Naive thymus-derived CD8-positive, alpha-beta T cell (primary cell): ENCODE results near the gene NIPSNAP3A. TPM values are rescaled to one million over a fixed set of nuclear protein-coding genes. Genes with fewer than 3 reads are reported as not detected.

Source experiments
- ATAC-seq, 2 donors: fragments of 150-1000 bp; cut with Tn5 transposase in 1 of 2; sonication (Bioruptor Pico), chemical (Tn5 transposase) in 1 of 2; 1 replicate in 1 of 2; 2 replicates in 1 of 2; pipeline ENCODE4 v1.10.0; 2021; ENCODE audit warnings: mild to moderate bottlenecking in 2 of 2, moderate library complexity in 2 of 2
- POLR2A ChIA-PET: fragments of 350-600 bp; sonication (Branson Sonifier 250); formaldehyde crosslinking; loops from one replicate; lab custom pipeline; 2021; ENCODE audit warnings: antibody characterized with exemption; lab: Charles Lee
- DNase-seq, 10 donors: peaks; one replicate each; pipeline versions ENCODE4 v3.0.0 to v3.0.0-alpha.2; 2020 to 2022
- H3K27ac Mint-ChIP-seq, 10 donors: one replicate each; pipeline ENCODE4 v1.8.0; 2020 to 2022; ENCODE audit warnings: mild to moderate bottlenecking in 10 of 10, mixed read lengths in 10 of 10, moderate library complexity in 4 of 10, inconsistent platforms in 1 of 10
- H3K27me3 Mint-ChIP-seq, 5 donors: one replicate each; pipeline ENCODE4 v1.8.0; 2021 to 2022; ENCODE audit warnings: mixed read lengths in 5 of 5
- H3K36me3 Mint-ChIP-seq, 3 donors: one replicate each; pipeline ENCODE4 v1.8.0; 2020 to 2022; ENCODE audit warnings: mixed read lengths in 3 of 3, mild to moderate bottlenecking in 2 of 3, inconsistent platforms in 1 of 3
- H3K4me1 Mint-ChIP-seq, 4 donors: one replicate each; pipeline ENCODE4 v1.8.0; 2021 to 2022; ENCODE audit warnings: mixed read lengths in 4 of 4
- H3K4me3 Mint-ChIP-seq, 10 donors: one replicate each; pipeline ENCODE4 v1.8.0; 2020 to 2022; ENCODE audit warnings: mild to moderate bottlenecking in 10 of 10, mixed read lengths in 10 of 10, moderate library complexity in 6 of 10, inconsistent platforms in 1 of 10
- H3K9me3 Mint-ChIP-seq, 9 donors: one replicate each; pipeline ENCODE4 v1.8.0; 2020 to 2022; ENCODE audit warnings: mixed read lengths in 9 of 9, mild to moderate bottlenecking in 3 of 9, inconsistent platforms in 1 of 9, moderate library complexity in 1 of 9
- polyA plus RNA-seq, 3 donors: library from polyadenylated mRNA; unstranded; fragments of 300-500 nt; fragmentation: Illumina TruSeq; gene quantifications; one replicate each; pipeline ENCODE4 v1.2.3, GENCODE V29; 2021
- total RNA-seq, 8 experiments: library from RNA in 2 of 8; stranded (reverse) in 2 of 8; gene quantifications; one replicate each; pipeline ENCODE4 v1.2.3 and lab custom pipeline; 2021 to 2026

The NIPSNAP3A gene
- total and polyA plus RNA-seq, 5 experiments from 2014 or later: 11.2 to 17.8 (median 15.6) TPM

GRCh38 chr9:104795857-104796256, 48.4 kb downstream of the NIPSNAP3A start:
- Mint-ChIP-seq H3K27me3 (no peaks in the 10 kb centered on the region), H3K36me3 (peaks cover 0 to 69% (median 31%) of the 10 kb centered on the region in 3 donors), H3K9me3 (no peaks in the 10 kb centered on the region), H3K4me3 (no peak overlapping the region), H3K27ac (no peak overlapping the region), H3K4me1 (no peaks in the 10 kb centered on the region)
- POLR2A ChIA-PET: no interaction called here
- ATAC-seq: no peak
- DNase-seq: no peak

- Mint-ChIP-seq H3K9me3 (no peaks in the 10 kb centered on the region), H3K36me3 (peaks cover 0 to 66% (median 26%) of the 10 kb centered on the region in 3 donors), H3K4me1 (no peaks in the 10 kb centered on the region), H3K4me3 (no peak overlapping the region), H3K27me3 (no peaks in the 10 kb centered on the region), H3K27ac (peak overlapping the region in 1 of 10 donors; percentile 88)
- no peak for DNase-seq
- ATAC-seq: no peak
- POLR2A ChIA-PET: no interaction called here
Measured at GRCh38 chr9:104798209-104798995, 50.9 kb downstream of the NIPSNAP3A start.

- H3K27ac Mint-ChIP-seq: no peak overlapping the region
- ATAC-seq (no peak), DNase-seq (no peak)
- H3K4me3 Mint-ChIP-seq: no peak overlapping the region
- H3K4me1 Mint-ChIP-seq: no peaks in the 10 kb centered on the region
- no peaks in the 10 kb centered on the region for H3K9me3 Mint-ChIP-seq
- POLR2A ChIA-PET: interaction anchor here (0.5 kb wide), 1 partner anchor 337 kb away, joined by 3 read pairs; no protein-coding TSS in a partner anchor
- H3K27me3 Mint-ChIP-seq: no peaks in the 10 kb centered on the region
- H3K36me3 Mint-ChIP-seq: peaks cover 0 to 61% (median 32%) of the 10 kb centered on the region in 3 donors
Measured at GRCh38 chr9:104800068-104800785, 52.7 kb downstream of the NIPSNAP3A start.

GRCh38 chr9:104802110-104802509, 54.6 kb downstream of the NIPSNAP3A start:
- POLR2A ChIA-PET: no interaction called here
- peaks cover 0 to 63% (median 30%) of the 10 kb centered on the region in 3 donors for H3K36me3 Mint-ChIP-seq

GRCh38 chr9:104802906-104803305, 55.4 kb downstream of the NIPSNAP3A start:
- Mint-ChIP-seq H3K27me3 (no peaks in the 10 kb centered on the region), H3K4me1 (no peaks in the 10 kb centered on the region), H3K27ac (peak overlapping the region in 1 of 10 donors; percentile 1), H3K9me3 (no peaks in the 10 kb centered on the region), H3K36me3 (peaks cover 0 to 57% (median 26%) of the 10 kb centered on the region in 3 donors), H3K4me3 (no peak overlapping the region)
- POLR2A ChIA-PET: no interaction called here
- DNase-seq (no peak), ATAC-seq (no peak)

More at GRCh38 chr9:104802110-104802509, 54.6 kb downstream of the NIPSNAP3A start:
- no peaks in the 10 kb centered on the region for H3K9me3 Mint-ChIP-seq
- no peak overlapping the region for H3K27ac Mint-ChIP-seq
- no peaks in the 10 kb centered on the region for H3K27me3 Mint-ChIP-seq
- H3K4me1 Mint-ChIP-seq: no peaks in the 10 kb centered on the region
- no peak overlapping the region for H3K4me3 Mint-ChIP-seq
- DNase-seq: no peak
- no peak for ATAC-seq

GRCh38 chr9:104805441-104805840, 58.0 kb downstream of the NIPSNAP3A start:
- Mint-ChIP-seq H3K36me3 (peaks cover 0 to 45% (median 22%) of the 10 kb centered on the region in 3 donors), H3K4me1 (no peaks in the 10 kb centered on the region), H3K27ac (no peak overlapping the region), H3K27me3 (no peaks in the 10 kb centered on the region), H3K4me3 (no peak overlapping the region), H3K9me3 (no peaks in the 10 kb centered on the region)
- POLR2A ChIA-PET: no interaction called here
- DNase-seq: no peak
- no peak for ATAC-seq

GRCh38 chr9:104808035-104808614, 60.6 kb downstream of the NIPSNAP3A start:
- Mint-ChIP-seq H3K36me3 (peaks cover 0 to 36% (median 30%) of the 10 kb centered on the region in 3 donors), H3K27me3 (no peaks in the 10 kb centered on the region), H3K4me3 (no peak overlapping the region), H3K4me1 (no peaks in the 10 kb centered on the region), H3K9me3 (no peaks in the 10 kb centered on the region), H3K27ac (no peak overlapping the region)
- POLR2A ChIA-PET: no interaction called here
- DNase-seq: peak in 1 of 10 donors; percentile 3
- no peak for ATAC-seq

Other genes starting within 250 kb of the NIPSNAP3A start
- gene OR13F1, start 243.4 kb upstream of the NIPSNAP3A start, total RNA-seq: not detected
- gene OR13F1, start 243.4 kb upstream of the NIPSNAP3A start, polyA plus RNA-seq: not detected
- not detected for gene OR13C4, start 220.5 kb upstream of the NIPSNAP3A start, total RNA-seq
- not detected for gene OR13C4, start 220.5 kb upstream of the NIPSNAP3A start, polyA plus RNA-seq
- not detected for gene OR13C3, start 210.8 kb upstream of the NIPSNAP3A start, total RNA-seq
- gene OR13C3, start 210.8 kb upstream of the NIPSNAP3A start, polyA plus RNA-seq: not detected
- not detected for gene OR13C8, start 178.5 kb upstream of the NIPSNAP3A start, total RNA-seq
- gene OR13C8, start 178.5 kb upstream of the NIPSNAP3A start, polyA plus RNA-seq: not detected
- not detected for gene OR13C5, start 148.3 kb upstream of the NIPSNAP3A start, total RNA-seq
- not detected for gene OR13C5, start 148.3 kb upstream of the NIPSNAP3A start, polyA plus RNA-seq
- not detected for gene OR13C2, start 142.1 kb upstream of the NIPSNAP3A start, total RNA-seq
- gene OR13C2, start 142.1 kb upstream of the NIPSNAP3A start, polyA plus RNA-seq: not detected
- not detected for gene OR13C9, start 129.5 kb upstream of the NIPSNAP3A start, total RNA-seq
- gene OR13C9, start 129.5 kb upstream of the NIPSNAP3A start, polyA plus RNA-seq: not detected
- not detected for gene OR13D1, start 53.2 kb upstream of the NIPSNAP3A start, total RNA-seq
- gene OR13D1, start 53.2 kb upstream of the NIPSNAP3A start, polyA plus RNA-seq: not detected
- 1 to 10 TPM in 1 of 2 experiments, under 1 TPM in 1; 0.69 to 2.1 TPM for gene NIPSNAP3B, start 16.4 kb downstream of the NIPSNAP3A start, total RNA-seq
- gene NIPSNAP3B, start 16.4 kb downstream of the NIPSNAP3A start, polyA plus RNA-seq: 1 to 10 TPM in 2 of 3 donors, under 1 TPM in 1; 0.64 to 1.7 (median 1.5) TPM
- under 1 TPM; 0.65 to 0.93 TPM for gene ABCA1, start 180.5 kb downstream of the NIPSNAP3A start, total RNA-seq
- gene ABCA1, start 180.5 kb downstream of the NIPSNAP3A start, polyA plus RNA-seq: under 1 TPM in 2 of 3 donors, not detected in 1; 0.13 to 0.22 TPM